Measurements from ENCODE around the gene FAIM2.

The FAIM2 gene

GRCh38 chr12:49876070-49876469 lies 27.6 kb downstream of the FAIM2 start:
- H3K4me3 ChIP-seq (ENCODE audit: low read depth, low read length): no peak overlapping the region
- ChIA-PET POLR2A (no interaction called here), CTCF (interaction anchor here (0.9 to 3.2 kb wide), 3 partner anchors 9 to 91 kb away, joined by 3 to 11 read pairs (median 3); no protein-coding TSS in a partner anchor)
- no peak for TF ChIP-seq CTCF (IDR thresholded peaks at IDR 0.05; ENCODE audit: insufficient read depth, low read length, missing control alignments)
- DNase-seq (ENCODE audit: low read depth, low spot score): no peak

- POLR2A ChIA-PET: no interaction called here
- no peak for DNase-seq (ENCODE audit: low read depth, low spot score)
- TF ChIP-seq CTCF (IDR thresholded peaks at IDR 0.05; ENCODE audit: insufficient read depth, low read length, missing control alignments): no peak
- no peak overlapping the region for H3K4me3 ChIP-seq (ENCODE audit: low read depth, low read length)
- CTCF ChIA-PET: interaction anchor here (3.2 to 12.1 kb wide), 3 partner anchors 9 to 92 kb away, joined by 11 to 121 read pairs (median 41); no protein-coding TSS in a partner anchor
These were observed 28.5 kb downstream of the FAIM2 start for GRCh38 chr12:49875115-49875720.

- CTCF ChIA-PET: interaction anchor here (0.9 to 12.1 kb wide), 8 partner anchors 8 to 196 kb away, joined by 3 to 121 read pairs (median 5); no protein-coding TSS in a partner anchor
- POLR2A ChIA-PET: no interaction called here
- no peak overlapping the region for H3K4me3 ChIP-seq (ENCODE audit: low read depth, low read length)
- TF ChIP-seq CTCF (IDR thresholded peaks at IDR 0.05; ENCODE audit: insufficient read depth, low read length, missing control alignments): no peak
- no peak for DNase-seq (ENCODE audit: low read depth, low spot score)
These were observed 29.4 kb downstream of the FAIM2 start for GRCh38 chr12:49874142-49874897.

GRCh38 chr12:49873361-49873934 lies 30.3 kb downstream of the FAIM2 start:
- TF ChIP-seq CTCF (IDR thresholded peaks at IDR 0.05; ENCODE audit: insufficient read depth, low read length, missing control alignments): no peak
- POLR2A ChIA-PET: no interaction called here
- DNase-seq (ENCODE audit: low read depth, low spot score): no peak
- no peak overlapping the region for H3K4me3 ChIP-seq (ENCODE audit: low read depth, low read length)
- CTCF ChIA-PET: interaction anchor here (0.9 to 12.1 kb wide), 8 partner anchors 14 to 197 kb away, joined by 3 to 121 read pairs (median 4); no protein-coding TSS in a partner anchor

GRCh38 chr12:49872781-49873181 lies 30.9 kb downstream of the FAIM2 start:
- CTCF ChIA-PET: interaction anchor here (1.1 to 12.1 kb wide), 6 partner anchors 14 to 198 kb away, joined by 3 to 121 read pairs (median 8); no protein-coding TSS in a partner anchor
- POLR2A ChIA-PET: no interaction called here

More at GRCh38 chr12:49872781-49873181, 30.9 kb downstream of the FAIM2 start:
- no peak for DNase-seq (ENCODE audit: low read depth, low spot score)
- TF ChIP-seq CTCF (IDR thresholded peaks at IDR 0.05; ENCODE audit: insufficient read depth, low read length, missing control alignments): no peak
- H3K4me3 ChIP-seq (ENCODE audit: low read depth, low read length): no peak overlapping the region

Data from AG04449 (cell line).